Suppressor macrophage treated with lipopolysaccharide for 1 hour (primary cell): Measurements from ENCODE around the gene SMC5.
A peak's percentile ranks its signal among the peaks of the same experiment; 100 is the strongest.
"Not testable (repeated sequence)": the region's sequence is repeated elsewhere in the genome, so short reads cannot be mapped to it uniquely, and the experiment has no call there.

Experiments used
- DNase-seq, 3 donors: peaks; one replicate each; pipeline ENCODE4 v3.0.0-alpha.2; 2020 to 2022

SMC5 gene

DNA sequence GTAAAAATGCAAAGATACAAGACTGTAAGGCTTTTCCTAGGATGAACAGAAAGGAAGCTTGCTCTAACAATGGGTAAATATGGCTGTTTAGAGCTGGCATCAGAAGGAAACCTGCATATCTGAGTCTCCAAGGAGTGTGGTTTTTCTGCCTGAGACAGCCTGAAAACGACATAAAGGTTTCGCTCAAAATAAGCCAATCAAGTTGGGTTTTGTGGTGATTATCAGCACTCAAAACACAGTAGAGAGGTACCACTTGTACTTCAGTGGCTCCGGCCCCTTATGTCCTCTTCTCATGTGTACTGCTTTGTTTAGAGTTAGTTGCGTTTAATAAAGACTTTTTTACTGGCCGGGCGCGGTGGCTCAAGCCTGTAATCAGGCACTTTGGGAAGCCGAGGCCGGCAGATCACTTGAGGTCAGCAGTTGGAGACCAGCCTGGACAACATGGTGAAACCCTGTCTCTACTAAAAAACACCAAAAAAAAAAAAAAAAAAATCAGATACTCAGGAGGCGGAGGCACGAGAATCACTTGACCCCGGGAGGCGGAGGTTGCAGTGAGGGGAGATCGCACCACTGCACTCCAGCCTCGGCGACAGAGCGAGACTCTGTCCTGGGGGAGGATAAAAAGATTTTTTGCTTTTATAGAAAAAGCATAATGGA, 116.3 kb downstream of the SMC5 start:
- no peak for DNase-seq

DNA sequence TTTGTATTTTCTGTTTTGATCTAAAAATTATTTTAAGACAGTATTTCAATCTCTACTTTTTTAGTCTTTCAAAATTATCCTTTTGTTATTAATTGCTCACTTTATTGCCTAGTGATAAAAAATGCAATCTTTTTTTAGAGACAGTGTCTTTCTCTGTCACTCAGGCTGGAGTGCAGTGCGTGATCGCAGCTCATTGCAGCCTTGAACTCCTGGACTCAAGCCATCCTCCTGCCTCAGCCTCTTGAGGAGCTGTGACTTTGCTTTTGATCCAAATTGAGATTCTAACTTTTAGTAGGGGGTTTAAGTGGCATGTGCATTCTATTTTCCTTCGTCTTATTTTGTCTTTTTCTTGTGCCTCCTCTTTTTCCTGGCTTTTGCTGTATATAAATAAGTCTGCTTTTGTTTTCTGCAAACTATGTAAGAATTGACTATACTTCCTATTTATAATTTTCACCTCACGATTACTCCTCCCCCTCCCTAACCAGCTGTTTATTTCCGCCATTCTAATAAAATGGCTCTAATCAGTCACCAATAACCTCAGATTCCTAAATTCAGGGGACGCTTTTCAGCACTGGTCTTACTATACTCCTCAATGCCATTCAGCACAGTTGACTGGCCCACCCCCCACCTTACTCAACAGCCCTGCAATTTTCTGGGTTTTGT, 123.4 kb downstream of the SMC5 start:
- no peak for DNase-seq

DNA sequence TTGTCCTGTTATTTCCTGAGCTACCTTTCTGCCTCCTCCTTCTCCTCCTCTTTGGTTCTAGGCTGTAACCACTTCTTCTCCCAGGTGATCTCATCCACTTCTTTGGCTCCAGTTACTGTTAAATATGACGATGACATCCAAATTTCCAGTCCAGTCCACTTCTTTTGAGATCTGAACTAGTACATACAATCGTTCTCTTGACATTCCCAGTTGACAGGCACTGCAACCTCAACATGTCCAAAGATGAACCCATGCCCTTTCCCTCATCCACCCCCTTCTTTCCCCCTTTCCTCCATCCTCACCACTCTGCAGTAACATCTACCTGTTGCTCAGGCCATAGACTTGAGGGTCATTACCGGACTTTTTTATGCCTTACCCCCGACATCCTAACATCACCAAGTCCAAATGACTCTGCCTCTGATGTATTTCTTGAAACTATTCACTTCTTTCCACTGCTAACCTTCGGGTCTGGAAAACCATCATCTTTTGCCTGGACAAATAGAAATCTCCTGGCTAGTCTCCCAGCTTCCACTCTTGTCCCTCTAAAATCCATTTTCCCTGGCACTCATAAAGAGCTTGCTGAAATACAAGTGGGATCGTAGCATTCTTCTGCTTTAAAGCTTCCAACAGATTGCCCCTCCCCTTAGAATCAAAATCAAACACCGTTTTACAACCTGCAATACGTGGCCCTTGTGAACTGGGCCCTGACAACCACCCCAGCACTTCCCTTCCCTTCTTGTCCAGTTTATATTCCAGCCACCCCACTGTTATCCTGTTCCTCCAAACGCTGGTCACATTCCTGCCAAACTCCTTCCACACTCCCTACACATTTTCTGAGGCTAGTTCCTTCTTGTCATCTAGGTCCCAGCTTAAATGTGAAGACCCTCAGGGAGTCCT, 124.2 kb downstream of the SMC5 start:
- no peak for DNase-seq

DNA sequence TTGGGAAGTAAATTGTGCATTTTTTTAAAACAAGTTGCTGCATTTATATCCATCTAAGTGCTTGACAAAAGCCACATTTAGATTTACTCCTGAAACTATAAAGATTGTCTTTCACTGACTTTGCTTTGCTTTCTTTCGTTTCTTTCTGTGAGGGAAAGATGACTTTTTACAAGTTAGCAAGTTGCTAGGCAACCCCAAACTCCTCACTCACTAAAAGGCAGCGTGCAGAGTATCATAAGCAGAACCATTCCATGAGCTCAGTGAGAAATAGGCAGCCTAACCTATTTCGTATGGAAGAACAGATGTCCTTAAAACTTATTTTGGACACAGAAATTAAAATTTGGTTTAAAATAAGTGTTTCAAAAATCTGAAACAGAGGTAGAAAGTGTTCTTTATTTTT, 126.6 kb downstream of the SMC5 start:
- no peak for DNase-seq

DNA sequence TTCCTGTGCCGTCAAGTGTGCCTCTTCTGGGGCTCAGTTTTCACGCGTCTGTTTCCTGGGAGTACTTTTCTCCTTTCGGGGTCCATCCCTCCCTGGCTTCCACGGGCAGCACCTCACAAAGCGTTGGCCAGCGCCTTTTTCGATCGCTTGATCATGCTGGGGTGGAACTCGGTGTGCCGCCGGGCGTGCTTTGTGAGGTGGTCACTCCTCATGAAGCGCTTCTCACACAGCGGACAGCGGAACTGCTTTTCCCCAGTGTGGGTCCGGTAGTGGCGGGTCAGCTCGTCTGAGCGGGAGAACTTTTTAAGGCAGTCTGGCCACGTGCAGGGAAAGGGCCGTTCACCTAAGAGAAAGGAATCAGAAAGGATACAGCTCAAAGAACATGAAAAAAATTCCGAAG, 128.9 kb downstream of the SMC5 start:
- DNase-seq, result no peak

DNA sequence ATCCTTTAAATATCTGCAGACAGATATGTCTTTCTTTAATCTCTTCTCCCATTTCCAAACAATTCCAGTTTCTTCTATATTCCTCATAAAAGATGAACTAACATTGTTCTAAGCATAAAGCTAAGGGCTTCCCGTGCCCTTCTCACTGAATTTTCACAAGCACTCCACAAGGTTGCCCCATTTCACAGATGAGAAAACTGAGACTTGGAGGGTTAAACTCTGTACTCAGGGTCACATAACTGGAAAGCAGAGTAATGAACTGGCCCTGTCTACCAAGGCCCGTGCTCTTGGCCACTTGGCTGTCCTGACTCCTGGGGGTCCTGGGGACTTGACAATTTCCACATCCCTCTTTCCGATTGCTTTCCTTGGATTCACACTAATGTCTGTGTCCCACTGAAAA, 130.4 kb downstream of the SMC5 start:
- DNase-seq, result no peak

DNA sequence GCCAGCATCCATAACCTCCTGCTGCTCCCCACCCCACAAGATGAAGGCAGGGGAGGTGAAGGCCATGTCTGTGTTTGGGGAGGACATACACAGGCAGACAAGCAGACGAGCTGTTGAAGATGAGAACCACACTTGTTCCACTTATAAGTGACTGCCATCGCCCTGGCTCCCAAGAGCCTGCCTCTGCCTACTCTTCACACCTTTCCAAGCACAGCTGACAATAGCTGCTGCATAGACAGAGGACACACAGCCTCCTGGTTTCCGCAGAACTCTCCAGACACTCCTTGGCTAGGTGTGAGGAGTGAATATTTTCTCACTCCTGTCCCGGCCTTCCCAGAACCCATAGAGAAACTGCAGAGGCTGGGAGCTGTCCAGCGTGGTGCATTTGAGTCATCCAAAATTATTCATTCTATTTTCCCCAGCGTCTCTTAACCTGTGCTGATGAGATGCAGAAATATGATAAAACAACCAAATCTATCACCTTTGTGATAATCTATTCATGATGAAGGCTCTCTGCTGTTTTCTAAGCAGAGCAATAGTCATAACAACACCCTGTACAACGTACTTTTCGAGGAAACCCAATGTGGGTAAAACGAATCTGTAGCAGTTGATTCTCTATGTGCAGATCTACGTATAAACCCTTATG, 131.0 kb downstream of the SMC5 start:
- DNase-seq, result no peak

DNA sequence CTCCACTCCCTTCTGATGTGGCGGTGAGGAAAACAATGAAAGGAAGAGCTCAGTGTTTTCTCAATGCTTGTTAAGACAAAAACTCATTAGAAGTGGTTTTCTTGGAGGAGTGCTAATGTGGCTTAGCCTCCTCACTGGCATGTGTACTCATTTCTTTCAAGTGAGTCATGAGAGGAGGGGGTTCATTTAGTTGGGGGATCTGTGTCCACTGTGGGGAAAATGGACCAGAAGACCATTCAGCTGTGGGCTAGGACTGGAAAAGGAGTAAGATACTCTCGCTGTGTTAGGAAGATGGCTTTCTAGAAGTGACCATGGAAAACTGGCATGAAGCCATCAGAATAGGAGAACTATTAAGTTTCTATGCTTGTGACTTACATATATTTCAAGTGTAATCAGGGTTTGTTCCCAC, 132.2 kb downstream of the SMC5 start:
- DNase-seq, result peak; percentile 33 to 54 (median 50)

DNA sequence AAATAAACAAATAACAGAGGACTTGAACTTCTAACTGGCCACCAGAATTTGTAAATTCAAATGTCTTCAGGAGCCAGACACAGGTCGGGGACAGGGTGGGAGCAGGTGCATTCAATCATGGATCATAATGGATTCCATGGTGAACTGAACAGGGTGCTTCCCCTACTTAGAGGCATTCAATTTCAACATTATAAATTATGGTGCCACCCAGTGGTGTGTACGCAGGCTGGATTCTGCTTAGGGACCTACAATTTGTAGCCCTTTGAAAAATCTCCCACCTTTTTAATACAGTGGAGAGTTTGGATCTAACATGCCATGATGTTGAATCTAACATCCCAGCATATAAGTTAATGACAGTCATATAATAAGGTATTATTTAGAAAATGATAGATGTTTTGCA, 133.4 kb downstream of the SMC5 start:
- DNase-seq, result peak in 2 of 3 donors; percentile 41 to 56

DNA sequence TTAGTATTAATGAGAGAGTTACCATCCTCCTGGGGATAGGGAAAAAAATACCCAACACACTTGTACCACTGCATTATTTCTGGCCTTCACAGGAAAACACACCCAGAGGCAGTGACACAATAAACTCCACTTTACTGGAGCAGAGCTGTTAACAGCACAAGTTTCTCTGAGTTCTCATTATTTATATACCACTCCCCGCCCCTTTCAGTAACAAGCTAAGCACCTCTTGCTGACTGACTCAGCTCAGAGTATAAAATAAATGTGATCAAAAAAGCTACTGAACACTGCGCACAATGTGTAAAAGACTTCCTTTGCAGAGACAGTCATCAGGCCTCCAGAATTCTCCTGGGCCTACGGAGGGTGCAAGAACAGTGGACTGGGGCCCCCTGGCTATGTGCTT, 134.1 kb downstream of the SMC5 start:
- no peak for DNase-seq

DNA sequence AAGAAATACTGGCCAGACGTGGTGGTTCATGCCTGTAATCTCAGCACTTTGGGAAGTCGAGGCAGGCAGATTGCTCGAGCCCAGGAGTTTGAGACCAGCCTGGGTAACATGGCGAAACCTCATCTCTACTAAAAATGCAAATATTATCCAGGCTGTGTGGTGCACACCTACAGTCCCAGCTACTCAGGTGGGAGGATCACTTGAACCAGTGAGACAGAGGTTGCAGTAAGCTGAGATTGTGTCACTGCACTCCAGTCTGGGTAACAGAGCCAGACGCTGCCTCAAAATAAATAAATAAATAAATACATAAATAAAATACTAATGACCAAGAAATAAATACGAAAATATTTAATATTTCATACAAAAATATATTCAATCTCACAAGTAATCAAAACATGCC, 136.9 kb downstream of the SMC5 start:
- DNase-seq, result no peak

DNA sequence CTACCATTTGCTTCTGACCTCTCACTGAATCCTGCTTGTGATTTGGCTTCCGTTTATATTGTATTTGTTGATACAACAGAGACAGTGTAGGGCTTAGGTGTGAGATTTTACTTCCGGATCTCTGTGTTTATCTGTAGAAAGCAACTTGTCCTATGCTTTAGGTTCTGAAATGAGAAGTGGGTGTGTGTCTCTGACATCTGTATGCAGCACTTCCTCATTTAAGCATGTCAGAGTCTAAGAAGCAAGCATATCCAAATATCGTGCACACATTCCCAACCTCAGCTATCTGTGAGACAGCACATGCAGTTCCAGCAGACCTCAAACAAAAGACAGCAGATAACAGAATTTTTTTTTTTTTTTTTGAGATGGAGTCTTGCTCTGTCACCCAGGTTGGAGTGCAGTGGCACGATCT, 139.4 kb downstream of the SMC5 start:
- DNase-seq, result peak; percentile 49 to 72 (median 66)

DNA sequence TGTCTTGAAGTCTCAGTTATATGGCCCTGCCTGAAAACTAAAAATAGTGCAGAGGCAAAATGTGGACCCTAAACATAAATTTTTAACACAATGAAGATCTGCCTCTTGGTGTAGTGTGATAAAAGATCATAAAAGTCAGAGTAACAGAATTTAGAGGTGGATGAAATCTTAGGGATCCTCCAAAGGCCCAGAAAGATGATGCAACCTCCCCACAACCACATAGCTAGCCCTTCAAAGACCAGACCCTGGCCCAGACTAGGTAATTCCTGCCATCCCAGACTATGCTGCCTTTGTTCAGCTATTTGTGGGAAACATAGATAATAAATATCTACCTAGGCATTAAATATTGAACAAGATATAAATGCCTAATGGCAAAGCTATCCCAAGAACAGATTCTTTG, 140.4 kb downstream of the SMC5 start:
- DNase-seq, result no peak

DNA sequence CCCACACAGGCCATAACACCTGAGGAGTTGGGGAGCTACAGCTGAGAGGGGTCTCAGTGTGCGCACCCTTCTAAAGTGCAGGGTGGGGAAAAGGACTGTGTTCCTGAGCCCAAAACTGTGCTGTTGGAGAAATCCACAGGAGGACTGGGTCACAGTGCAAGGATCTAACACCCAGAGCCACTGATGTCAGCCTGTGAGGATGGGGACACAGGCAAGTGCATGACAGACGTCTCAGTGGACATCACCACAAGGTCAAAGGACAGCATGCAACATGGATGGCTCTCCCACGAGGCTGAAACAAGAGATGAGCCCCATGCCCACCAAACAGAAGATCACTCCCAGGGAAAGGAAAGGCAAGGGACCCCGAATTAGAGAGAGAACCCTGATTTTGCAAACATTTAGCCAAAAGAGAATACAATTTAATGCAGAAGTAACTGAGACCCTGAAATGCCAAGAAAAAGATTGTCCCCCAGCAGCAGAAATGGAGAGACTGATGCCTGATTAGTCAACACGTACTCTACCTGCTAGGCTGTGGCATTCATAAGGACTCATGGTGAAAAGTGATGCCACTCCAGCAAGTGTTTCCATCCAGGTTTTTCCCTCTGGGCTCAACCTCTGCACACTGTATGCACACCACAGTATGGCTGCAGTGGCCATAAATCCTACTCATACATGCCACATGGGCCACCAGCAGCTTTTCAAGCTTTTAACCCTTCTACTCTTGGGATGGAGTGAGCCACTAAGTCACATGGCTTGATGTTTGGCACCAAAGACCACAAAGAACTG, 141.5 kb downstream of the SMC5 start:
- no peak for DNase-seq

DNA sequence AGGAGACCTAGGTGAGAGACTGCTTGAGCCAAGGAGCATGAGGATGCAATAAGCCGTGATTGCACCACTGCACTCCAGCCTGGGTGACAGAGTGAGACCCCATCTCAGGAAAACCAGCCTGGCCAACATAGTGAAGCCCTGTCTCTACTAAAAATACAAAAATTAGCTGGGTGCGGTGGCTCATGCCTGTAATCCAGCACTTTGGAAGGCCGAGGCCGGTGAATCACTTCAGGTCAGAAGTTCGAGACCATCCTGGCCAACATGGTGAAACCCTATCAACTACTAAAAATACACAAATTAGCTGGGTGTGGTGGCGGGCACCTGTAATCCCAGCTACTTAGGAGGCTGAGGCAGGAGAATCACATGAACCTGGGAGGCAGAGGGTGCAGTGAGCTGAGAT, 142.5 kb downstream of the SMC5 start:
- DNase-seq, result not testable (repeated sequence)

DNA sequence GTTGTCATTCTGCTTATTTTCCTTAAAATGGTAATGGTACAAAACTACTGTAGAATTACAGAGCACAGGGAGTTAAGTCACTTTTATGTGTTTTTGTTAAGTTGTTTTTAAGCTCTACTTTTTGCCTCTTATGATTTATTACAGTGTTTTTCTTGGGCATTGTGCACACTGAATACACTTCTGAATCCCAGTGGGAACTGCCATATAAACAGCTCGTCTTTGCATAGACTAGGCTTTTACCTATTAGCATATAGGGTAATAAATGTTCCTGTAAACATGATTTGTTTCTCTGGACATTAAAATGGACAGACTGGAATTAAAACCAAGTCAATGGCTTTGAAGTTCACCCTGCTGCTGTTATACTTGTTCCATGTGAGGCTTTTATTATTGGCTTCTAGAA, 143.4 kb downstream of the SMC5 start:
- DNase-seq, result no peak

DNA sequence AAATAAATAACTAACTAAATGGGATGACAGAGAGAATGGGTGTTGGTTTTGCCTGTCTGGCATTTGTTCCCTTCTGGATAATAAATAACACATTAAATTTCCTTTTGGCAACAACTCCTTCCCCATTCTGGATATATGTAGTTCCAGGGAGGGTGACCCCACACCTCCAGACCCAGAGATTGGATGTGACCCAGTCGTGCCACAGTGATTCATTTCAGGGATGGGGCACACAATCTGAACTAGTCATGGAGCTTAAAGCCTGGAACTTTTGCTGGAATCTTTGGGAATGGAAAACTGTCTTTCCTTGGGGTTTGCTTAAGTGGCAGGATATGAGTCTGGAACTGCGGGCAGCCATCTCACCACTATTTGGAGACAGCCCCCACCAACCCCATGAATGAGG, 144.4 kb downstream of the SMC5 start:
- peak in 1 of 3 donors; percentile 20 for DNase-seq

DNA sequence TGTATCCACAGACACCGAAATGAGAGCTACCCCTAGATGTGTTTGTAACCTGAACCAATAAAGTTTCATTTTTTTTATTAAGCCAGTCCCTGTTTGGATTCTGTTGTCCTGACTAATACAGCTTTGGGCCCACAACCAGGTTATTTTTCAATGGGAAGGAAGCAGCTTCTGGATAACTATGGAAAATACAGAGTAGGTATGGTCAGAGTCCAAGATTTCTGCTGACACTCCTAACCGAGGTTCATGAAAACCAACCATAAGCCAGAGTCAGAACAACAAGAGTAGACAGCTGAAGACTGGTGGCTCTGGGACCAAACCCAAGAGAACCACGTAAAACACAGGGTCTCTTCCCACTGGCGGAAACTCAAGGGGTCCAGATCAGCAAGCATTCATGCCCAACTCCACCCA, 144.8 kb downstream of the SMC5 start:
- no peak for DNase-seq

DNA sequence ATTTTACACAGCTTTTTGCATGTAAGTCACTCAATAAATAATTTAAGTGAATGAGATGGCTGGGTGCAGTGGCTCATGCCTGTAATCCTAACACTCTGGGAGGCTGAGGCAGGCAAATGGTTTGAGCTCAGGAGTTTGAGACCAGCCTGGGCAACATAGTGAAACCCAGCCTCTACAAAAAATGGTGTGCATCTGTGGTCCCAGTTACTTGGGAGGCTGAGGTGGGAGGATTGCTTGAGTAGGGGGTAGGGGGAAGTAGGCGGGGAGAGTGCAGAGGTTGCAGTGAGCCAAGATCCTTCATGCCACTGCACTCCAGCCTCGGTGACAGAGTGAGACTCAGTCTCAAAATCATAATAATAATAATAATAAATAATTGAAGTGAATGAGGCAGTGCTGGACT, 145.5 kb downstream of the SMC5 start:
- DNase-seq, result no peak
